HEK293 (cell line): ENCODE results near the gene ADAMTSL2.

ENCODE experiments used
- MZF1 ChIP-seq: fragments of 450-650 bp; formaldehyde crosslinking; IDR thresholded peaks from 2 replicates; pipeline ENCODE4 v1.5.1; 2017; ENCODE audit warnings: missing biosample characterization, missing genetic modification characterization, borderline replicate concordance
- ZBTB8A ChIP-seq: fragments of 450-650 bp; formaldehyde crosslinking; IDR thresholded peaks from 2 replicates; pipeline ENCODE4 v1.5.1; 2016; ENCODE audit warnings: missing biosample characterization, missing genetic modification characterization
- ZFP37 ChIP-seq: fragments of 450-650 bp; formaldehyde crosslinking; IDR thresholded peaks from 2 replicates; pipeline ENCODE4 v1.5.1; 2016; ENCODE audit warnings: missing biosample characterization, missing genetic modification characterization
- TF ChIP-seq, protein P1 (sequence below): fragments of 450-650 bp; formaldehyde crosslinking; IDR thresholded peaks from 2 replicates; pipeline ENCODE4 v1.5.1; 2016; ENCODE audit warnings: missing biosample characterization, missing genetic modification characterization
- TF ChIP-seq, protein P2 (sequence below): IDR thresholded peaks from 2 replicates; pipeline ENCODE4 v1.6.1; 2011; ENCODE audit warnings: mild to moderate bottlenecking, low read depth, low read length, borderline replicate concordance
- TF ChIP-seq, protein P3 (sequence below): fragments of 450-650 bp; formaldehyde crosslinking; IDR thresholded peaks from 2 replicates; pipeline ENCODE4 v1.5.1; 2016; ENCODE audit warnings: missing biosample characterization, missing genetic modification characterization

DNA sequence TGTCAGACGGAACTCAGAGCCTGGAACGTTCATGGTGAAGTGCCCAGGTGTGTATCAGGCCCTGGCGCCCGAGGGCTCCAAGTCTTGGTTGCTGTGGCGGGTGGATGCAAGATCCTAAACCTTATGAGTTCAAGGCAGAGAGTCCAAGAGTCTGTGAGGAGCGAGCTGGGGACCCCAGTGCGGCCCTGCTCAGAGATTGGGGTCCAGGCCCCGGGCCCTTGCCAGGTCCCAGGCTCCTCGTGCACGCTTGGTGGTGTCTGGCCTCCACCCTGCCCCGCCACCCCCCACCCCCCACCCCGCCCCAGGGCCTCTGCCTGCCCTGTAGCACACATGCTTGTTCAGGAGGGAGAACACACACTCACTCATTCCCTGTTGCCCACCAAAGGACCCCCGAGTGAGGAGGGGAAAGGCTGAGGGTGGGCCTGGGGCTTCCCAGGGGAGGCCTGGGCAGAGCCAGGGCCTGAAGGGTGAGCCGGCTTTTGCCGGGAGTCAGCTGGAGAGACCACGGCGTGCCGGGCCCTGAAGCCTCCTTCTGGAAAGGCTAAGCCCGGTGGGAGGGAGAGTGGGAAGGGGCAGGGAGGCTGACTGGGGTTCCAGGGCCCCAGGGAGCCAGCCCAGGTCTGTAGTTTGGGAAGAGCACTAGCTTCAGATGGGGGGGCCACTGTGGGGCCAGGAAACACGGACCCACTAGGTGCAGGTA is 37.5 kb downstream of the ADAMTSL2 start:
- no peak for TF ChIP-seq MZF1
- TF ChIP-seq, protein P1, sequence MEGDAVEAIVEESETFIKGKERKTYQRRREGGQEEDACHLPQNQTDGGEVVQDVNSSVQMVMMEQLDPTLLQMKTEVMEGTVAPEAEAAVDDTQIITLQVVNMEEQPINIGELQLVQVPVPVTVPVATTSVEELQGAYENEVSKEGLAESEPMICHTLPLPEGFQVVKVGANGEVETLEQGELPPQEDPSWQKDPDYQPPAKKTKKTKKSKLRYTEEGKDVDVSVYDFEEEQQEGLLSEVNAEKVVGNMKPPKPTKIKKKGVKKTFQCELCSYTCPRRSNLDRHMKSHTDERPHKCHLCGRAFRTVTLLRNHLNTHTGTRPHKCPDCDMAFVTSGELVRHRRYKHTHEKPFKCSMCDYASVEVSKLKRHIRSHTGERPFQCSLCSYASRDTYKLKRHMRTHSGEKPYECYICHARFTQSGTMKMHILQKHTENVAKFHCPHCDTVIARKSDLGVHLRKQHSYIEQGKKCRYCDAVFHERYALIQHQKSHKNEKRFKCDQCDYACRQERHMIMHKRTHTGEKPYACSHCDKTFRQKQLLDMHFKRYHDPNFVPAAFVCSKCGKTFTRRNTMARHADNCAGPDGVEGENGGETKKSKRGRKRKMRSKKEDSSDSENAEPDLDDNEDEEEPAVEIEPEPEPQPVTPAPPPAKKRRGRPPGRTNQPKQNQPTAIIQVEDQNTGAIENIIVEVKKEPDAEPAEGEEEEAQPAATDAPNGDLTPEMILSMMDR (tag by site-specific recombination): no peak
- no peak for TF ChIP-seq ZFP37
- no peak for TF ChIP-seq ZBTB8A (tag by site-specific recombination)
- TF ChIP-seq, protein P2, sequence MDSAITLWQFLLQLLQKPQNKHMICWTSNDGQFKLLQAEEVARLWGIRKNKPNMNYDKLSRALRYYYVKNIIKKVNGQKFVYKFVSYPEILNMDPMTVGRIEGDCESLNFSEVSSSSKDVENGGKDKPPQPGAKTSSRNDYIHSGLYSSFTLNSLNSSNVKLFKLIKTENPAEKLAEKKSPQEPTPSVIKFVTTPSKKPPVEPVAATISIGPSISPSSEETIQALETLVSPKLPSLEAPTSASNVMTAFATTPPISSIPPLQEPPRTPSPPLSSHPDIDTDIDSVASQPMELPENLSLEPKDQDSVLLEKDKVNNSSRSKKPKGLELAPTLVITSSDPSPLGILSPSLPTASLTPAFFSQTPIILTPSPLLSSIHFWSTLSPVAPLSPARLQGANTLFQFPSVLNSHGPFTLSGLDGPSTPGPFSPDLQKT: no peak
- TF ChIP-seq, protein P3, sequence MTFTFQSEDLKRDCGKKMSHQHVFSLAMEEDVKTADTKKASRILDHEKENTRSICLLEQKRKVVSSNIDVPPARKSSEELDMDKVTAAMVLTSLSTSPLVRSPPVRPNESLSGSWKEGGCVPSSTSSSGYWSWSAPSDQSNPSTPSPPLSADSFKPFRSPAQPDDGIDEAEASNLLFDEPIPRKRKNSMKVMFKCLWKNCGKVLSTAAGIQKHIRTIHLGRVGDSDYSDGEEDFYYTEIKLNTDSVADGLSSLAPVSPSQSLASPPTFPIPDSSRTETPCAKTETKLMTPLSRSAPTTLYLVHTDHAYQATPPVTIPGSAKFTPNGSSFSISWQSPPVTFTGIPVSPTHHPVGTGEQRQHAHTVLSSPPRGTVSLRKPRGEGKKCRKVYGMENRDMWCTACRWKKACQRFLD: no peak
